H1 (cell line): ENCODE results near the gene IGSF11. TPM values are rescaled to one million over a fixed set of nuclear protein-coding genes. Genes with fewer than 3 reads are reported as not detected.

Experiments
- RAD21 ChIP-seq, 2 experiments: IDR thresholded peaks in 1 of 2; conservative IDR thresholded peaks in 1 of 2; 2 replicates each; pipeline ENCODE4 v1.6.1; 2011; ENCODE audit warnings: low read depth in 2 of 2, low read length in 2 of 2, improper control_type of control experiment in 1 of 2, inconsistent platforms in 1 of 2, mild to moderate bottlenecking in 1 of 2, moderate library complexity in 1 of 2
- YY1 ChIP-seq: IDR thresholded peaks from 2 replicates; pipeline ENCODE4 v1.6.1; 2011; ENCODE audit warnings: low read depth, mild to moderate bottlenecking, low read length
- polyA plus RNA-seq, 7 experiments: library from polyadenylated mRNA; depleted of rRNA in 3 of 7; stranded (reverse) in 5 of 7; unstranded in 2 of 7; fragments of >200 nt in 5 of 7; fragments of 200-250 nt in 2 of 7; gene quantifications; 1 replicate in 5 of 7; 2 replicates in 1 of 7; 4 replicates in 1 of 7; pipeline versions ENCODE4 v1.2.1 to v1.2.3, GENCODE V29; 2011 to 2013; ENCODE audit warnings: missing spikeins in 2 of 7, mixed read lengths in 2 of 7
- total RNA-seq: library from RNA; stranded (reverse); fragmentation: NEBNext Ultra II Directional; extraction: Animal tissue kit (Norgen Biotek cat#: 25700); gene quantifications from 2 replicates; pipeline ENCODE4 v1.2.1, GENCODE V29; 2021

The IGSF11 gene
- total and polyA plus RNA-seq, 2 of the 8 experiments (the other 6 are each of a cell fraction or from before 2014, with no cell fraction given) = 1.1 to 4.1 TPM

DNA sequence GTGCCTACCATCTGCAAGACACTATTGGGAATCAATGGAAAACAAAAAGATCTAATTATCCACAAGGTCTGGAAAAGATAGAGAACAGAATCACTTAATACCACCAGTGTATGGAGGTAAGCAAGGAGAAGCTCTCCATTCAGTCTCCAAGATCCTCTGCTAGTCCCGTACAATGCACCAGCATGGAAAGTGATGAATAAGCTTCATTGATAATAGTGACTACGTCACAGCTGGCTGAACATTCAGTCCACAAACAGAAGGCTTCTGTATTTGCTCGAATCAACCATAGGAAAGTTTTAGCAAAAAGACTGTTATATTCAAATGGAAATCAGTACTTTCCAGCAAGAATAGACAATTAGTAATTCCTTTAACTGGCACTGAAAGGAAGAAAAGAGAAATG lies 42.9 kb downstream of the IGSF11 start (continued):
- TF ChIP-seq RAD21 (IDR thresholded peaks at IDR 0.05 in 1 of 2, conservative IDR thresholded peaks at IDR 0.05 in 1 of 2; ENCODE audit: low read depth in 2 of 2, low read length in 2 of 2) (no peak), YY1 (no peak)
